ENCODE measurements around the gene INAVA. TPM values are rescaled to one million over a fixed set of nuclear protein-coding genes. Genes with fewer than 3 reads are reported as not detected.

The INAVA gene
- total RNA-seq, 1 experiment from 2014 or later, result 36.8 TPM

DNA sequence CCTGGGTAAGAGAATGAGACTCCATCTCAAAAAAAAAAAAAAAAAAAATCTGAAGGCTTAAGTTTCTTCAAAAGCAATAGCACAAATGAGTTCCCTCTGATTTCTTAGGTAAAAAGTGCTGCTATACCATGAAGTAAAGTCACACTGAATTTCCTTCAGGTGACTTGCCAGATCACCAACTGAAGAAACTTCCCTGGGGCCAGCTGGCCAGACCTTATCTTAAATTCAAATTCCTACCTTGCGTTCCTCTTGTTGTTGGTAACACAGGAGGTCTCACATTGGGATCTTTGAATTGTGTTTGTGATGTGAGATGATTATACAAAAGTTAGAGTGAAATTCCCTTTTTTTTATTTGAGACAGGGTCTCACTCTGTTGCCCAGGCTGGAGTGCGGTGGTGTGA is 11.8 kb downstream of the INAVA start:
- Histone ChIP-seq H2AK5ac (ENCODE audit: insufficient read length, low read length) (no peak overlapping the region), H3K23me2 (ENCODE audit: insufficient read length, low read depth, low read length, poor library complexity, severe bottlenecking) (no peaks in the 10 kb centered on the region), H2BK15ac (ENCODE audit: low read depth, low read length) (no peak overlapping the region), H4K8ac (replicated peaks; ENCODE audit: insufficient read length, low read depth, low read length) (no peak overlapping the region), H3T11ph (ENCODE audit: low read length) (no peak overlapping the region), H2AFZ (ENCODE audit: low read length) (no peak overlapping the region), H4K5ac (ENCODE audit: insufficient read length, low read depth, low read length) (no peak overlapping the region), H2BK120ac (ENCODE audit: low read depth, low read length, poor library complexity, severe bottlenecking) (no peak overlapping the region), H3K4me2 (ENCODE audit: insufficient read depth, insufficient read length, low read length) (no peak overlapping the region), H2BK12ac (ENCODE audit: insufficient read length, low read depth, low read length) (no peak overlapping the region), H4K20me1 (ENCODE audit: control insufficient read depth, insufficient read depth, insufficient read length) (no peaks in the 10 kb centered on the region), H3K27me3 (ENCODE audit: insufficient read depth, low read length) (no peaks in the 10 kb centered on the region), H3K9ac (ENCODE audit: extremely low read depth, insufficient read length, low read length) (no peak overlapping the region), H4K91ac (ENCODE audit: insufficient read length, low read depth, low read length) (no peak overlapping the region), H3K9me3 (ENCODE audit: control insufficient read depth, low read depth, low read length) (no peaks in the 10 kb centered on the region), H2BK20ac (ENCODE audit: low read depth, low read length, poor library complexity, severe bottlenecking) (no peak overlapping the region), H3K4me1 (ENCODE audit: insufficient read depth, low read length) (no peaks in the 10 kb centered on the region), H3K79me1 (ENCODE audit: insufficient read depth, low read depth, low read length, poor library complexity, severe bottlenecking) (no peaks in the 10 kb centered on the region), H3K18ac (ENCODE audit: insufficient read length, low read depth, low read length) (no peak overlapping the region), H3K4ac (ENCODE audit: low read depth, low read length) (no peak overlapping the region), H3K27ac (ENCODE audit: insufficient read length, low read depth, low read length) (no peak overlapping the region), H3K14ac (ENCODE audit: insufficient read depth, low read length) (no peak overlapping the region), H3K79me2 (ENCODE audit: insufficient read depth, low read length) (no peaks in the 10 kb centered on the region), H3K56ac (ENCODE audit: insufficient read length, low read depth, low read length) (no peak overlapping the region), H2BK5ac (ENCODE audit: insufficient read length, low read length) (no peak overlapping the region), H3K23ac (ENCODE audit: insufficient read length, low read depth, low read length) (no peak overlapping the region)
- Mint-ChIP-seq H3K4me1 (no peaks in the 10 kb centered on the region), H3K4me3 (no peak overlapping the region), H3K36me3 (ENCODE audit: insufficient read depth in 1 of 3, low read depth in 3 of 3) (peaks cover 35 to 70% (median 56%) of the 10 kb centered on the region in 3 experiments; a peak in 6 of 7 replicates), H3K27me3 (ENCODE audit: low read depth) (no peaks in the 10 kb centered on the region), H3K27ac (peak overlapping the region in 1 of 3 experiments; percentile 28; a peak in 1 of 7 replicates), H3K9me3 (no peaks in the 10 kb centered on the region)
- no peak for DNase-seq
- TF ChIP-seq, protein P1, sequence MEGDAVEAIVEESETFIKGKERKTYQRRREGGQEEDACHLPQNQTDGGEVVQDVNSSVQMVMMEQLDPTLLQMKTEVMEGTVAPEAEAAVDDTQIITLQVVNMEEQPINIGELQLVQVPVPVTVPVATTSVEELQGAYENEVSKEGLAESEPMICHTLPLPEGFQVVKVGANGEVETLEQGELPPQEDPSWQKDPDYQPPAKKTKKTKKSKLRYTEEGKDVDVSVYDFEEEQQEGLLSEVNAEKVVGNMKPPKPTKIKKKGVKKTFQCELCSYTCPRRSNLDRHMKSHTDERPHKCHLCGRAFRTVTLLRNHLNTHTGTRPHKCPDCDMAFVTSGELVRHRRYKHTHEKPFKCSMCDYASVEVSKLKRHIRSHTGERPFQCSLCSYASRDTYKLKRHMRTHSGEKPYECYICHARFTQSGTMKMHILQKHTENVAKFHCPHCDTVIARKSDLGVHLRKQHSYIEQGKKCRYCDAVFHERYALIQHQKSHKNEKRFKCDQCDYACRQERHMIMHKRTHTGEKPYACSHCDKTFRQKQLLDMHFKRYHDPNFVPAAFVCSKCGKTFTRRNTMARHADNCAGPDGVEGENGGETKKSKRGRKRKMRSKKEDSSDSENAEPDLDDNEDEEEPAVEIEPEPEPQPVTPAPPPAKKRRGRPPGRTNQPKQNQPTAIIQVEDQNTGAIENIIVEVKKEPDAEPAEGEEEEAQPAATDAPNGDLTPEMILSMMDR (conservative IDR thresholded peaks at IDR 0.05), result no peak
- WGBS (ENCODE audit: extremely low coverage, insufficient read length, low lambda C conversion rate), result no CpG with 5 or more reads among the region's 2 CpGs

Measured in H9 (cell line).